Body of pancreas (tissue), 4 donors: ENCODE results near the gene RPP38. TPM values are rescaled to one million over a fixed set of nuclear protein-coding genes. Genes with fewer than 3 reads are reported as not detected.

Experiments
- ATAC-seq: fragments of 150-250 bp; one replicate; pipeline ENCODE4 v1.9.1; 2016
- DNase-seq, 4 donors: peaks; one replicate each; pipeline ENCODE4 v3.0.0-alpha.2; 2019
- H3K27ac ChIP-seq, 4 donors: fragments of 200-600 bp; sonication (generic); 1 replicate in 3 of 4; 2 replicates in 1 of 4; pipeline versions ENCODE4 v1.5.1 to v1.6.1; 2016 to 2019; ENCODE audit warnings: mild to moderate bottlenecking in 1 of 4, mixed read lengths in 1 of 4, moderate library complexity in 1 of 4
- H3K27me3 ChIP-seq, 2 donors: fragments of 200-600 bp; sonication (generic); one replicate each; pipeline ENCODE4 v1.6.0; 2016; ENCODE audit warnings: mild to moderate bottlenecking in 1 of 2
- H3K36me3 ChIP-seq, 2 donors: fragments of 200-600 bp; sonication (generic); replicated peaks in 1 of 2; 2 replicates each; pipeline ENCODE4 v1.5.1; 2016; ENCODE audit warnings: low read depth in 2 of 2; ENCODE audit not compliant: insufficient read depth in 1 of 2
- H3K4me1 ChIP-seq: fragments of 200-600 bp; sonication (generic); one replicate; pipeline ENCODE4 v1.6.0; 2016
- H3K4me3 ChIP-seq, 2 donors: fragments of 200-600 bp; sonication (generic); 1 replicate in 1 of 2; 2 replicates in 1 of 2; pipeline ENCODE4 v1.5.1; 2016 to 2019
- H3K9me3 ChIP-seq, 3 donors: fragments of 200-600 bp; sonication (generic); 1 replicate in 2 of 3; 2 replicates in 1 of 3; pipeline ENCODE4 v1.5.1; 2016
- POLR2A ChIP-seq, 3 donors: fragments of 450-650 bp; IDR thresholded peaks; one replicate each; pipeline ENCODE4 v1.6.1; 2016; ENCODE audit warnings: antibody characterized with exemption in 3 of 3, mild to moderate bottlenecking in 2 of 3
- whole genome bisulfite sequencing, 2 donors: methylation state at CpG; one replicate each; pipeline ENCODE4 v1.1.5; 2017; 5-methylcytosine and 5-hydroxymethylcytosine counted together
- intact Hi-C: fragments of 100-400 bp; cut with DNase I; formaldehyde crosslinking; loops from one replicate; pipeline ENCODE4 v1.15.1; 2023
- total RNA-seq, 2 donors: library from RNA; depleted of rRNA; stranded (reverse); fragments of >200 nt; gene quantifications; one replicate each; pipeline ENCODE4 v1.1.0, GENCODE V29; 2016
- TF ChIP-seq, protein P1 (sequence below), 7 experiments: fragments of 450-650 bp in 4 of 7; fragments of 200-600 bp in 3 of 7; sonication (generic) in 3 of 7; IDR thresholded peaks; one replicate each; pipeline ENCODE4 v1.5.1; 2016 to 2019; ENCODE audit warnings: antibody characterized with exemption in 7 of 7

Gene RPP38
- total RNA-seq, 2 donors from 2014 or later = 7.3 to 24.4 TPM

GRCh38 chr10:15144788-15145187, 47.6 kb downstream of the RPP38 start:
- H3K4me3 ChIP-seq = no peak overlapping the region
- H3K36me3 ChIP-seq = no peaks in the 10 kb centered on the region
- TF ChIP-seq POLR2A (IDR thresholded peaks at IDR 0.05) = no peak
- intact Hi-C loops = no loop called here
- no peaks in the 10 kb centered on the region for H3K9me3 ChIP-seq
- ATAC-seq (no peak), DNase-seq (no peak)
- H3K27ac ChIP-seq = no peak overlapping the region
- H3K27me3 ChIP-seq = no peaks in the 10 kb centered on the region
- peaks cover 10% of the 10 kb centered on the region for H3K4me1 ChIP-seq
- 63 to 82% methylated on average over 4 of the region's 4 CpGs for WGBS, 2 donors

- Histone ChIP-seq H3K4me3 (no peak overlapping the region), H3K27me3 (no peaks in the 10 kb centered on the region), H3K36me3 (no peaks in the 10 kb centered on the region), H3K4me1 (peaks cover 10% of the 10 kb centered on the region), H3K9me3 (no peaks in the 10 kb centered on the region), H3K27ac (no peak overlapping the region)
- TF ChIP-seq, protein P1, sequence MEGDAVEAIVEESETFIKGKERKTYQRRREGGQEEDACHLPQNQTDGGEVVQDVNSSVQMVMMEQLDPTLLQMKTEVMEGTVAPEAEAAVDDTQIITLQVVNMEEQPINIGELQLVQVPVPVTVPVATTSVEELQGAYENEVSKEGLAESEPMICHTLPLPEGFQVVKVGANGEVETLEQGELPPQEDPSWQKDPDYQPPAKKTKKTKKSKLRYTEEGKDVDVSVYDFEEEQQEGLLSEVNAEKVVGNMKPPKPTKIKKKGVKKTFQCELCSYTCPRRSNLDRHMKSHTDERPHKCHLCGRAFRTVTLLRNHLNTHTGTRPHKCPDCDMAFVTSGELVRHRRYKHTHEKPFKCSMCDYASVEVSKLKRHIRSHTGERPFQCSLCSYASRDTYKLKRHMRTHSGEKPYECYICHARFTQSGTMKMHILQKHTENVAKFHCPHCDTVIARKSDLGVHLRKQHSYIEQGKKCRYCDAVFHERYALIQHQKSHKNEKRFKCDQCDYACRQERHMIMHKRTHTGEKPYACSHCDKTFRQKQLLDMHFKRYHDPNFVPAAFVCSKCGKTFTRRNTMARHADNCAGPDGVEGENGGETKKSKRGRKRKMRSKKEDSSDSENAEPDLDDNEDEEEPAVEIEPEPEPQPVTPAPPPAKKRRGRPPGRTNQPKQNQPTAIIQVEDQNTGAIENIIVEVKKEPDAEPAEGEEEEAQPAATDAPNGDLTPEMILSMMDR (IDR thresholded peaks at IDR 0.05) = no peak
- TF ChIP-seq POLR2A (IDR thresholded peaks at IDR 0.05) = no peak
- intact Hi-C loops = no loop called here
- DNase-seq = no peak
- ATAC-seq = no peak
- 73 to 89% methylated on average over 6 to 7 of the region's 7 CpGs for WGBS, 2 donors
Measured at GRCh38 chr10:15146366-15146765, 49.2 kb downstream of the RPP38 start.

- no peaks in the 10 kb centered on the region for H3K36me3 ChIP-seq
- TF ChIP-seq POLR2A (IDR thresholded peaks at IDR 0.05) = no peak
- TF ChIP-seq, protein P1 (IDR thresholded peaks at IDR 0.05) = no peak
- H3K27ac ChIP-seq = no peak overlapping the region
- no peaks in the 10 kb centered on the region for H3K27me3 ChIP-seq
- peaks cover 2% of the 10 kb centered on the region for H3K4me1 ChIP-seq
- WGBS, 2 donors = 78 to 79% methylated on average over 4 of the region's 4 CpGs
- no peak overlapping the region for H3K4me3 ChIP-seq
- H3K9me3 ChIP-seq = no peaks in the 10 kb centered on the region
- DNase-seq (no peak), ATAC-seq (no peak)
- intact Hi-C loops = no loop called here
Measured at GRCh38 chr10:15147594-15148392, 50.6 kb downstream of the RPP38 start.

DNA sequence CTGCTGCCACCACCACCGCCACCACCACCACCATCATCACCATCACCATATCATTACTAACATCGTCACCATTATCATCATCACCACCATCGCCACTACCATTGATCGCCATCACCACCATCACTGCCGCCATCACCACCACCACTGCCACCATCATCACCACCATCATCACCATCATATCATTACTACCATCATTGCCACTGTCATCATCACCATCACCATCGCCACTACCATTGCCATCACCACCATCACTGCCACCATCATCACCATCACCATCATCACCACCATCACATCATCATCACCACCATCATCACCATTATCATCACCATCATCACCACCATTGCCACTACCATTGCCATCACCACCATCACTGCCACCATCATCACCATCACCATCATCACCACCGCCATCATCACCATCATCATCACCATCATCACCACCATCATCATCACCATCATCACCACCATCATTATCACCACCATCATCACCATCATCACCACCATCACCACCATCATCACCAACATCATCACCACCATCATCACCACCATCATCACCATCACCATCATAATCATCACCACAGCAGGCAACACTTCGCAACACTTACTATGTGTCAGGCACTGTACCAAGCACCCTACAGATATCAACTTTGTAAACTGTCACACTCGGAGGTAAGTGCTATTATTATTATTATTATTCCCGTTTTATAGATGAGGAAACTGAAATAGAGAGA, 52.1 kb downstream of the RPP38 start:
- TF ChIP-seq, protein P1 (IDR thresholded peaks at IDR 0.05) = no peak
- no peak for TF ChIP-seq POLR2A (IDR thresholded peaks at IDR 0.05)
- H3K4me1 ChIP-seq = no peaks in the 10 kb centered on the region
- ATAC-seq (no peak), DNase-seq (no peak)
- no peaks in the 10 kb centered on the region for H3K27me3 ChIP-seq
- H3K27ac ChIP-seq = no peak overlapping the region
- H3K36me3 ChIP-seq = no peaks in the 10 kb centered on the region
- no peak overlapping the region for H3K4me3 ChIP-seq
- intact Hi-C loops = no loop called here
- WGBS, 2 donors = 76 to 80% methylated on average over 10 of the region's 10 CpGs
- H3K9me3 ChIP-seq = no peaks in the 10 kb centered on the region

DNA sequence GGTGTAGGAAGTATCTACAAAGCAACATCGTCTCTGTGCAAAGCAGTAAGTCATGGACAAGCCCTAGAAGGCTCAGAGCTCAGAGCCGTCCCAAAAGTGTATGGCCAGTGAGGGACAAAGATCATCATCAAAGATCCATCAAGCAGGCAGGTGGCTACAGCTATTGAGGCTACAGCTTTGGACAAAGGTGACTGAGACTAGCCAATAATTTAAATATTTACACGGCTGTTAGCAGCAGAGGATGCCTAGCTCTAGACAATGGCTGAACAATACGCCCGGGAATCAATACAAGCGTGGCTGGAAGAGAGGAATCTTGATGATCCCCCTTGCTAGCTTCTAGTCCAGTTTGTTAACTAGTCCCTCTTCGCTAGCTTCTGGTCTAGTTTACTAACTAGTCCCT, 53.4 kb downstream of the RPP38 start:
- Histone ChIP-seq H3K9me3 (no peaks in the 10 kb centered on the region), H3K36me3 (no peaks in the 10 kb centered on the region), H3K4me3 (no peak overlapping the region), H3K27ac (no peak overlapping the region), H3K4me1 (no peaks in the 10 kb centered on the region), H3K27me3 (no peaks in the 10 kb centered on the region)
- 93 to 94% methylated on average over 7 of the region's 7 CpGs for WGBS, 2 donors
- intact Hi-C loops = no loop called here
- DNase-seq = no peak
- TF ChIP-seq POLR2A (IDR thresholded peaks at IDR 0.05) = no peak
- TF ChIP-seq, protein P1 (IDR thresholded peaks at IDR 0.05) = no peak
- no peak for ATAC-seq
